Panc1 (cell line): Measurements from ENCODE around the gene COQ2. TPM values are rescaled to one million over a fixed set of nuclear protein-coding genes. Genes with fewer than 3 reads are reported as not detected.

Experiments used
- ATAC-seq: fragments of 200-7000 bp; cut with Tn5 transposase; 2 replicates; pipeline ENCODE4 v1.9.1; 2020; ENCODE audit warnings: mild to moderate bottlenecking, moderate library complexity
- BruUV-seq: library from RNA; stranded (reverse); fragments of 400-500 nt; replicated peaks from 2 replicates; lab custom pipeline; 2021; lab: Mats Ljungman, UMichigan
- CTCF ChIA-PET: fragments of 300-600 bp; sonication (Branson Sonifier 250); formaldehyde crosslinking; loops from one replicate; lab custom pipeline; 2022; ENCODE audit warnings: antibody characterized with exemption; lab: Charles Lee
- POLR2A ChIA-PET: fragments of 300-600 bp; sonication (Branson Sonifier 250); formaldehyde crosslinking; loops from one replicate; lab custom pipeline; 2022; ENCODE audit warnings: antibody characterized with exemption; lab: Charles Lee
- DNase-seq: peaks from one replicate; pipeline ENCODE4 v3.0.0-alpha.2; 2010; ENCODE audit warnings: low read depth, low spot score
- H3K27ac ChIP-seq: 2 replicates; pipeline ENCODE4 v1.5.1; 2011; ENCODE audit warnings: mild to moderate bottlenecking, low read length, inconsistent platforms
- H3K27me3 ChIP-seq: fragments of 200-500 bp; sonication (Bioruptor generic); 2 replicates; pipeline ENCODE4 v1.6.0; 2014; ENCODE audit warnings: low read length, inconsistent platforms; ENCODE audit not compliant: control insufficient read depth, insufficient read depth
- H3K36me3 ChIP-seq: fragments of 200-500 bp; sonication (Bioruptor generic); 2 replicates; pipeline ENCODE4 v1.5.1; 2014; ENCODE audit warnings: inconsistent platforms, mild to moderate bottlenecking, low read length, moderate library complexity; ENCODE audit not compliant: control insufficient read depth, insufficient read depth
- H3K4me1 ChIP-seq: 2 replicates; pipeline ENCODE4 v1.5.1; 2011; ENCODE audit warnings: inconsistent platforms, mild to moderate bottlenecking, low read length, moderate library complexity; ENCODE audit not compliant: control insufficient read depth, insufficient read depth
- H3K4me3 ChIP-seq, 2 experiments: 2 replicates each; pipeline ENCODE4 v1.5.1; 2011 to 2012; ENCODE audit warnings: low read depth in 2 of 2, low read length in 2 of 2, mild to moderate bottlenecking in 2 of 2, inconsistent platforms in 1 of 2, moderate library complexity in 1 of 2
- H3K9me3 ChIP-seq: fragments of 200-500 bp; sonication (Bioruptor generic); 2 replicates; pipeline ENCODE4 v1.5.1; 2014; ENCODE audit warnings: low read depth, mild to moderate bottlenecking, inconsistent platforms, low read length, moderate library complexity; ENCODE audit not compliant: control insufficient read depth, insufficient read depth
- CTCF ChIP-seq: fragments of 450-650 bp; IDR thresholded peaks from 2 replicates; pipeline ENCODE4 v1.5.1; 2017; ENCODE audit warnings: mild to moderate bottlenecking
- POLR2AphosphoS5 ChIP-seq: IDR thresholded peaks from 2 replicates; pipeline ENCODE4 v1.6.1; 2012; ENCODE audit warnings: mild to moderate bottlenecking, low read depth, low read length, moderate library complexity
- REST ChIP-seq, 2 experiments: IDR thresholded peaks; 2 replicates each; pipeline ENCODE4 v1.6.1; 2011 to 2012; ENCODE audit warnings: low read depth in 2 of 2, control low read depth in 1 of 2, low read length in 1 of 2, mild to moderate bottlenecking in 1 of 2, moderate library complexity in 1 of 2; ENCODE audit not compliant: insufficient read depth in 1 of 2
- SIN3A ChIP-seq: IDR thresholded peaks from 2 replicates; pipeline ENCODE4 v1.6.1; 2012; ENCODE audit warnings: low read depth, mild to moderate bottlenecking, low read length, moderate library complexity, borderline replicate concordance; ENCODE audit not compliant: insufficient read depth
- TCF7L2 ChIP-seq: IDR thresholded peaks from 2 replicates; pipeline ENCODE4 v1.6.1; 2011; ENCODE audit warnings: mild to moderate bottlenecking, low read depth, low read length, inconsistent platforms
- in situ Hi-C: cut with HindIII; loops from 2 replicates; pipeline ENCODE4 v1.10.0; 2016; ENCODE audit warnings: low sequenced_read_pairs, low pct_unique_long_range_greater_than_20kb
- intact Hi-C: fragments of 100-400 bp; cut with micrococcal nuclease; formaldehyde crosslinking; loops from one replicate; pipeline ENCODE4 v1.10.0; 2022; ENCODE audit not compliant: unreplicated experiment
- total RNA-seq: library from RNA; stranded (reverse); gene quantifications from one replicate; pipeline ENCODE4 v1.2.1, GENCODE V29; 2021; ENCODE audit not compliant: unreplicated experiment

COQ2 gene
- total RNA-seq, 1 experiment from 2014 or later: 28.1 TPM

- Histone ChIP-seq H3K27ac (peak overlapping the region; percentile 77), H3K27me3 (no peaks in the 10 kb centered on the region), H3K4me3 (no peak overlapping the region), H3K4me1 (peaks cover 17% of the 10 kb centered on the region; the same call in 1 of the 2 replicates), H3K9me3 (no peaks in the 10 kb centered on the region), H3K36me3 (peaks cover 2% of the 10 kb centered on the region; the same call in 1 of the 2 replicates)
- no peak for TF ChIP-seq CTCF
- no peak for TF ChIP-seq REST (IDR thresholded peaks at IDR 0.05; ENCODE audit: insufficient read depth in 1 of 2, low read depth in 2 of 2, low read length in 1 of 2)
- TF ChIP-seq POLR2AphosphoS5: no peak
- no peak for TF ChIP-seq SIN3A
- TF ChIP-seq TCF7L2: no peak
- intact Hi-C loops (no loop called here), in situ Hi-C loops (no loop called here)
- DNase-seq: no peak
- BruUV-seq: no TSS peak
- ChIA-PET POLR2A (no interaction called here), CTCF (interaction anchor here (0.6 kb wide), 1 partner anchor 267 kb away, joined by 3 read pairs; no protein-coding TSS in a partner anchor)
- no peak for ATAC-seq
Measured at GRCh38 chr4:83261307-83261706, 23.3 kb downstream of the COQ2 start.

GRCh38 chr4:83259586-83259985, 25.0 kb downstream of the COQ2 start:
- ATAC-seq: no peak
- DNase-seq: no peak
- ChIA-PET POLR2A (interaction anchor here (0.6 kb wide), 1 partner anchor 145 kb away, joined by 4 read pairs; no protein-coding TSS in a partner anchor), CTCF (no interaction called here)
- Histone ChIP-seq H3K27ac (peak overlapping the region; percentile 86), H3K9me3 (no peaks in the 10 kb centered on the region), H3K4me3 (no peak overlapping the region), H3K4me1 (peaks cover 27% of the 10 kb centered on the region), H3K36me3 (no peaks in the 10 kb centered on the region; the same call in 1 of the 2 replicates), H3K27me3 (no peaks in the 10 kb centered on the region)
- in situ Hi-C loops (no loop called here), intact Hi-C loops (no loop called here)
- TF ChIP-seq TCF7L2 (no peak), SIN3A (no peak), POLR2AphosphoS5 (no peak), REST (IDR thresholded peaks at IDR 0.05; ENCODE audit: insufficient read depth in 1 of 2, low read depth in 2 of 2, low read length in 1 of 2) (no peak), CTCF (no peak)
- BruUV-seq: no TSS peak
